PC-3 (cell line): Measurements from ENCODE around the gene CRTC2. TPM values are rescaled to one million over a fixed set of nuclear protein-coding genes. Genes with fewer than 3 reads are reported as not detected.

Source experiments
- ATAC-seq: fragments of 200-7000 bp; cut with Tn5 transposase; 2 replicates; pipeline ENCODE4 v1.9.1; 2020; ENCODE audit warnings: mild to moderate bottlenecking, moderate library complexity
- BruUV-seq: library from RNA; stranded (reverse); fragments of 400-500 nt; replicated peaks from 2 replicates; lab custom pipeline; 2021; lab: Mats Ljungman, UMichigan
- CTCF ChIA-PET: fragments of 300-600 bp; sonication (Branson Sonifier 250); formaldehyde crosslinking; loops from one replicate; lab custom pipeline; 2022; ENCODE audit warnings: antibody characterized with exemption; lab: Charles Lee
- POLR2A ChIA-PET: fragments of 300-600 bp; sonication (Branson Sonifier 250); formaldehyde crosslinking; loops from one replicate; lab custom pipeline; 2022; ENCODE audit warnings: antibody characterized with exemption; ENCODE audit not compliant: unreplicated experiment; lab: Charles Lee
- DNase-seq: peaks from one replicate; pipeline ENCODE4 v3.0.0-alpha.2; 2015
- H2AFZ ChIP-seq: fragments of 300-600 bp; sonication (generic); 2 replicates; pipeline ENCODE4 v1.6.0; 2016; ENCODE audit warnings: antibody characterized with exemption, low read length
- H3F3A ChIP-seq: fragments of 300-600 bp; sonication (generic); one replicate; pipeline ENCODE4 v1.6.0; 2017; ENCODE audit warnings: antibody characterized with exemption, low read length, control low read depth, mild to moderate bottlenecking; ENCODE audit not compliant: unreplicated experiment
- H3K27ac ChIP-seq: fragments of 300-600 bp; sonication (generic); 2 replicates; pipeline ENCODE4 v1.5.1; 2016; ENCODE audit warnings: mild to moderate bottlenecking, low read length
- H3K27me3 ChIP-seq: fragments of 300-600 bp; sonication (generic); 2 replicates; pipeline ENCODE4 v1.6.1; 2016; ENCODE audit warnings: low read length, mixed read lengths
- H3K36me3 ChIP-seq: fragments of 300-600 bp; sonication (generic); 2 replicates; pipeline ENCODE4 v1.6.1; 2016; ENCODE audit warnings: low read depth, mixed run types, low read length, mixed read lengths
- H3K4me1 ChIP-seq: fragments of 300-600 bp; sonication (generic); 2 replicates; pipeline ENCODE4 v1.5.1; 2016; ENCODE audit warnings: low read length; ENCODE audit not compliant: insufficient read depth
- H3K4me2 ChIP-seq: fragments of 300-600 bp; sonication (generic); 2 replicates; pipeline ENCODE4 v1.6.0; 2016; ENCODE audit warnings: low read length
- H3K4me3 ChIP-seq: fragments of 300-600 bp; sonication (generic); 2 replicates; pipeline ENCODE4 v1.5.1; 2016; ENCODE audit warnings: mild to moderate bottlenecking, low read length, mixed read lengths
- H3K79me2 ChIP-seq: fragments of 300-600 bp; sonication (generic); 2 replicates; pipeline ENCODE4 v1.6.1; 2017; ENCODE audit warnings: low read length, mixed read lengths
- H3K9ac ChIP-seq: fragments of 300-600 bp; sonication (generic); 2 replicates; pipeline ENCODE4 v1.6.0; 2016; ENCODE audit warnings: mild to moderate bottlenecking, low read length
- H3K9me2 ChIP-seq: fragments of 300-600 bp; sonication (generic); replicated peaks from 2 replicates; pipeline ENCODE4 v1.6.1; 2016; ENCODE audit warnings: mixed run types, low read length, mixed read lengths
- H3K9me3 ChIP-seq: fragments of 300-600 bp; sonication (generic); 2 replicates; pipeline ENCODE4 v1.6.1; 2016; ENCODE audit warnings: low read length, mixed read lengths
- H4K20me1 ChIP-seq: fragments of 300-600 bp; sonication (generic); 2 replicates; pipeline ENCODE4 v1.6.1; 2016; ENCODE audit warnings: low read length, mixed read lengths
- EZH2 ChIP-seq: fragments of 300-600 bp; sonication (generic); IDR thresholded peaks from one replicate; pipeline ENCODE4 v1.6.1; 2017; ENCODE audit warnings: antibody characterized with exemption, mild to moderate bottlenecking, low read length; ENCODE audit not compliant: unreplicated experiment
- EZH2phosphoT487 ChIP-seq: fragments of 300-600 bp; sonication (generic); IDR thresholded peaks from 2 replicates; pipeline ENCODE4 v1.6.1; 2018; ENCODE audit warnings: mild to moderate bottlenecking, antibody characterized with exemption, low read length, borderline replicate concordance
- intact Hi-C: fragments of 100-400 bp; cut with micrococcal nuclease; formaldehyde crosslinking; loops from 2 replicates; pipeline ENCODE4 v1.9.0; 2023
- total RNA-seq: library from RNA; depleted of rRNA; stranded (reverse); fragments of >200 nt; gene quantifications from 2 replicates; pipeline ENCODE4 v1.2.3, GENCODE V29; 2014
- TF ChIP-seq, protein P1 (sequence below): fragments of 300-600 bp; sonication (generic); conservative IDR thresholded peaks from 2 replicates; pipeline ENCODE4 v1.5.1; 2017; ENCODE audit warnings: antibody characterized with exemption, low read depth, mild to moderate bottlenecking, low read length

CRTC2 gene
- total RNA-seq, 1 experiment from 2014 or later = 21.0 TPM

DNA sequence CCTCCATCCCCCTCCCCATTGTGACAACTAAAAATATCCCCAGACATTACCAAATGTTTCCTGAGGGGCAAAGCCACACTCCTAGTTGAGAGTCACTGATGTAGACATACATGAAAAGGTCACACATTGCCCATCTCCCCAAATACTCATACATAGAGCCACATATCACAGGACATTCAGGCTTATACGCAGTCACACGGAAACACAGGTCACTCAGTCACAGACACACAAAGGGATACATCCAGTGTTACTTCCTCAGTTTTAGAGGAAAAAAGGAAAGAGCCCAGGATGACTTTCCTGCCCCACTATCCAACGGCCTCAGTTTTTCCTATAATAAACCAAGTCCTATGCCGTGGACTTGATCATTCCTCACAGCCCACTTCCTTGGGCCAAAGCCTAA, 3.0 kb upstream of the CRTC2 start:
- no peaks in the 10 kb centered on the region for H3K9me3 ChIP-seq
- no peaks in the 10 kb centered on the region for H3K9me2 ChIP-seq
- intact Hi-C loops = no loop called here
- POLR2A ChIA-PET = no interaction called here
- no peak overlapping the region for H3K27ac ChIP-seq
- no peaks in the 10 kb centered on the region for H3K27me3 ChIP-seq
- TF ChIP-seq, protein P1, sequence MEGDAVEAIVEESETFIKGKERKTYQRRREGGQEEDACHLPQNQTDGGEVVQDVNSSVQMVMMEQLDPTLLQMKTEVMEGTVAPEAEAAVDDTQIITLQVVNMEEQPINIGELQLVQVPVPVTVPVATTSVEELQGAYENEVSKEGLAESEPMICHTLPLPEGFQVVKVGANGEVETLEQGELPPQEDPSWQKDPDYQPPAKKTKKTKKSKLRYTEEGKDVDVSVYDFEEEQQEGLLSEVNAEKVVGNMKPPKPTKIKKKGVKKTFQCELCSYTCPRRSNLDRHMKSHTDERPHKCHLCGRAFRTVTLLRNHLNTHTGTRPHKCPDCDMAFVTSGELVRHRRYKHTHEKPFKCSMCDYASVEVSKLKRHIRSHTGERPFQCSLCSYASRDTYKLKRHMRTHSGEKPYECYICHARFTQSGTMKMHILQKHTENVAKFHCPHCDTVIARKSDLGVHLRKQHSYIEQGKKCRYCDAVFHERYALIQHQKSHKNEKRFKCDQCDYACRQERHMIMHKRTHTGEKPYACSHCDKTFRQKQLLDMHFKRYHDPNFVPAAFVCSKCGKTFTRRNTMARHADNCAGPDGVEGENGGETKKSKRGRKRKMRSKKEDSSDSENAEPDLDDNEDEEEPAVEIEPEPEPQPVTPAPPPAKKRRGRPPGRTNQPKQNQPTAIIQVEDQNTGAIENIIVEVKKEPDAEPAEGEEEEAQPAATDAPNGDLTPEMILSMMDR = no peak
- TF ChIP-seq EZH2 (no peak), EZH2phosphoT487 (no peak)
- CTCF ChIA-PET = no interaction called here
- H3K4me2 ChIP-seq = peak overlapping the region; percentile 98
- DNase-seq = no peak
- peaks cover 6% of the 10 kb centered on the region; the same call in 1 of the 2 replicates for H4K20me1 ChIP-seq
- no peak for ATAC-seq
- H3K36me3 ChIP-seq = no peaks in the 10 kb centered on the region; the same call in 1 of the 2 replicates
- H3K9ac ChIP-seq = no peak overlapping the region
- H3F3A ChIP-seq = peaks cover 7% of the 10 kb centered on the region
- BruUV-seq = no TSS peak
- H3K79me2 ChIP-seq = peaks cover 63% of the 10 kb centered on the region
- H3K4me1 ChIP-seq = peaks cover 43% of the 10 kb centered on the region
- H3K4me3 ChIP-seq = peak overlapping the region; percentile 84
- H2AFZ ChIP-seq = no peak overlapping the region

DNA sequence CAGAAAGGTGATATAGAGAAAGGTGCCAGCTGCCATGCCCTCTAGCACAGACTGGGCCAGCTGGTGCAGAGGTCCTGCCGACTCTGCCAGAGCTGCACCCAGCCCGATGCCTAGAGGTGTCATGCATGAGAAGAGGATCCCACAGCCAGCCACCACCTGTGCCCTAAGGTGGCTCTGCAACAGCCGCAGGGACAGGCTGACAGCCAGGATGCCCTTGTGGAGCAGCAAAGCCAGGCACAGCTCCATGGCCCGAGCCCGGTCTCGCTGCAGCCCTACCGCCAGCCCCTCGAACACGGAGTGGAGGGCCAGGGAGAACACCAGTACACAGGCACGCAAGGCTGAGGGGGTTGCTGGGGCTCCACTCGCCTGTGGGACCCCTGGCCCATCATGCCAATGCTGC, 1.8 kb upstream of the CRTC2 start:
- Histone ChIP-seq H3K36me3 (no peaks in the 10 kb centered on the region; the same call in 1 of the 2 replicates), H3K79me2 (peaks cover 62% of the 10 kb centered on the region), H4K20me1 (peaks cover 10% of the 10 kb centered on the region), H3K4me1 (peaks cover 41% of the 10 kb centered on the region), H3K4me3 (no peak overlapping the region), H3K9ac (no peak overlapping the region), H2AFZ (no peak overlapping the region), H3K27me3 (no peaks in the 10 kb centered on the region), H3K9me2 (no peaks in the 10 kb centered on the region), H3F3A (peaks cover 7% of the 10 kb centered on the region), H3K9me3 (no peaks in the 10 kb centered on the region), H3K4me2 (no peak overlapping the region), H3K27ac (no peak overlapping the region)
- ChIA-PET CTCF (no interaction called here), POLR2A (no interaction called here)
- TF ChIP-seq EZH2 (no peak), EZH2phosphoT487 (no peak)
- TF ChIP-seq, protein P1 = no peak
- no TSS peak for BruUV-seq
- intact Hi-C loops = no loop called here
- no peak for ATAC-seq
- DNase-seq = no peak

DNA sequence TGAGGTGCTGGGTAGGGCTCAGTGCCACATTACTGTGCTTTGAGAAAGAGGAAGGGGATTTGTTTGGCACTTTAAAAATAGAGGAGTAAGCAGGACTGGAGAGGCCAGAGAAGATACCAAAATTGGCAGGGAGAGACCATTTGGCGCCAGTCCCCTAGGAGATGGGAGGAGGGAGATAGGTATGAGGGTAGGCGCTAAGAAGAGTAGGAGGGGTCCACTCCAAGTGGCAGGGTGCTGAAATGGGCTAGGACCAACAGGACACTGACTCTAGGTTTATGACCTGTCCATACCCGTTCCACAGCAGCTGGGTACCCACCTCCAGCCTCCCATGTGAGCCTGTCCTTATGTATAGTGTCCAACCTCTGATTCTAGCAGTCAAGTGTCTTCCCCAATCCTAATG, 1.0 kb upstream of the CRTC2 start:
- ChIA-PET POLR2A (no interaction called here), CTCF (no interaction called here)
- Histone ChIP-seq H3K9me3 (no peaks in the 10 kb centered on the region), H3K36me3 (peaks cover 3% of the 10 kb centered on the region; the same call in 1 of the 2 replicates), H3K27me3 (no peaks in the 10 kb centered on the region), H3K9me2 (no peaks in the 10 kb centered on the region), H3K4me1 (peaks cover 41% of the 10 kb centered on the region), H4K20me1 (peaks cover 10% of the 10 kb centered on the region), H3K4me3 (no peak overlapping the region), H2AFZ (no peak overlapping the region), H3K79me2 (peaks cover 62% of the 10 kb centered on the region), H3F3A (peaks cover 7% of the 10 kb centered on the region), H3K4me2 (no peak overlapping the region), H3K27ac (no peak overlapping the region), H3K9ac (no peak overlapping the region)
- DNase-seq = no peak
- TF ChIP-seq EZH2 = no peak
- no peak for TF ChIP-seq EZH2phosphoT487
- TF ChIP-seq, protein P1 = no peak
- intact Hi-C loops = no loop called here
- no TSS peak for BruUV-seq
- ATAC-seq = no peak
